ENCODE measurements around the gene NLRX1.

Gene NLRX1

GRCh38 chr11:119154178-119154577, 14.3 kb upstream of the NLRX1 start:
- H3K4me1 ChIP-seq (ENCODE audit: control insufficient read depth in 2 of 2, insufficient read depth in 1 of 2, low read depth in 1 of 2, low read length in 2 of 2) = peaks cover 0 to 6% of the 10 kb centered on the region in 2 donors
- no peak overlapping the region for H3K27ac ChIP-seq (replicated peaks; ENCODE audit: low read length)
- H2BK120ac ChIP-seq (ENCODE audit: low read depth, low read length) = no peak overlapping the region
- peaks cover 3 to 82% (median 29%) of the 10 kb centered on the region in 3 experiments for H3K27me3 ChIP-seq (ENCODE audit: control insufficient read depth in 3 of 3, insufficient read depth in 3 of 3, low read depth in 1 of 3, low read length in 3 of 3)
- no peak overlapping the region for H2BK15ac ChIP-seq (ENCODE audit: low read length)
- H3K9ac ChIP-seq (ENCODE audit: low read depth, low read length, poor library complexity) = peak overlapping the region; percentile 73
- H3K9me3 ChIP-seq (replicated peaks in 1 of 2; ENCODE audit: control insufficient read depth in 2 of 2, insufficient read depth in 1 of 2, low read depth in 1 of 2, low read length in 2 of 2) = no peaks in the 10 kb centered on the region
- no CpG with 5 or more reads among the region's 6 CpGs for WGBS, 2 donors (ENCODE audit: extremely low coverage in 2 of 2, insufficient read length in 2 of 2, insufficient replicate concordance in 1 of 2)
- H2AFZ ChIP-seq (ENCODE audit: low read length) = no peak overlapping the region
- H3K4ac ChIP-seq (ENCODE audit: low read length) = no peak overlapping the region
- peak overlapping the region; percentile 48 for H2AK5ac ChIP-seq (ENCODE audit: low read depth, low read length)
- H3K36me3 ChIP-seq (replicated peaks in 1 of 2; ENCODE audit: control insufficient read depth in 2 of 2, insufficient read depth in 2 of 2, low read length in 2 of 2) = no peaks in the 10 kb centered on the region
- H4K91ac ChIP-seq (ENCODE audit: low read depth, low read length, poor library complexity) = no peak overlapping the region
- H3K79me1 ChIP-seq (ENCODE audit: low read depth, low read length) = no peaks in the 10 kb centered on the region
- DNase-seq (ENCODE audit: low spot score) = no peak
- no peak overlapping the region for H3K4me3 ChIP-seq (ENCODE audit: low read length in 2 of 2)
- H2BK12ac ChIP-seq (ENCODE audit: low read length) = no peak overlapping the region
- H3K18ac ChIP-seq (ENCODE audit: low read length) = no peak overlapping the region
- peak overlapping the region; percentile 21 for H4K8ac ChIP-seq (ENCODE audit: low read depth, low read length)
- no peak overlapping the region for H3K14ac ChIP-seq (ENCODE audit: low read length)
- no peak overlapping the region for H2BK5ac ChIP-seq (ENCODE audit: low read length)
- no peak overlapping the region for H3K23ac ChIP-seq (ENCODE audit: low read depth, low read length, poor library complexity)
- H3K4me2 ChIP-seq (ENCODE audit: insufficient read depth, low read length, poor library complexity, severe bottlenecking) = no peak overlapping the region

GRCh38 chr11:119155733-119156492, 12.6 kb upstream of the NLRX1 start:
- H4K8ac ChIP-seq (ENCODE audit: low read depth, low read length) = no peak overlapping the region

DNA sequence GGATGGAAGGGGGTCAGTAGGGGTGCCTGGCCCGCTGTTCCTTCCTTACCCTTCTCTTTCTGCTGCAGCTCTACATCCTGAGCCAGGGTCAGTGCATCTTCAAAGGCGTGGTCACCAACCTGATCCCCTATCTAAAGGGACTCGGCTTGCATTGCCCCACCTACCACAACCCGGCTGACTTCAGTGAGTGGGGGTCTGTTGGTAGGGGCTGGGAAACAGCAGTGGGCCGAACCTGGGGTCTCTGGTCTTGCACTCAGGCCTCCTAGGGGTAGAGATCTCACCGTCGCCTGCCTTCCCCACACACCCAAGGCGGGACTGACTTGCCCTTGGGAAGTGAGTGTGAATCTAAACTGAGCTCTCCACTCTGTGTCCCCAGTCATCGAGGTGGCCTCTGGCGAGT, 12.0 kb upstream of the NLRX1 start:
- Histone ChIP-seq H2BK12ac (ENCODE audit: low read length) (no peak overlapping the region), H4K8ac (ENCODE audit: low read depth, low read length) (no peak overlapping the region), H2BK15ac (ENCODE audit: low read length) (no peak overlapping the region), H2AFZ (ENCODE audit: low read length) (no peak overlapping the region), H3K14ac (ENCODE audit: low read length) (no peak overlapping the region), H4K91ac (ENCODE audit: low read depth, low read length, poor library complexity) (no peak overlapping the region), H3K27ac (replicated peaks; ENCODE audit: low read length) (no peak overlapping the region), H3K18ac (ENCODE audit: low read length) (no peak overlapping the region), H3K9ac (ENCODE audit: low read depth, low read length, poor library complexity) (no peak overlapping the region), H3K27me3 (ENCODE audit: control insufficient read depth in 3 of 3, insufficient read depth in 3 of 3, low read depth in 1 of 3, low read length in 3 of 3) (peaks cover 0 to 81% (median 7%) of the 10 kb centered on the region in 3 experiments), H3K4me3 (ENCODE audit: low read length in 2 of 2) (peak overlapping the region in 1 of 2 donors; percentile 50), H3K36me3 (replicated peaks in 1 of 2; ENCODE audit: control insufficient read depth in 2 of 2, insufficient read depth in 2 of 2, low read length in 2 of 2) (no peaks in the 10 kb centered on the region), H3K79me1 (ENCODE audit: low read depth, low read length) (no peaks in the 10 kb centered on the region), H3K4ac (ENCODE audit: low read length) (no peak overlapping the region), H2BK120ac (ENCODE audit: low read depth, low read length) (no peak overlapping the region), H2AK5ac (ENCODE audit: low read depth, low read length) (no peak overlapping the region), H2BK5ac (ENCODE audit: low read length) (no peak overlapping the region), H3K23ac (ENCODE audit: low read depth, low read length, poor library complexity) (no peak overlapping the region), H3K9me3 (replicated peaks in 1 of 2; ENCODE audit: control insufficient read depth in 2 of 2, insufficient read depth in 1 of 2, low read depth in 1 of 2, low read length in 2 of 2) (no peaks in the 10 kb centered on the region), H3K4me2 (ENCODE audit: insufficient read depth, low read length, poor library complexity, severe bottlenecking) (no peak overlapping the region), H3K4me1 (ENCODE audit: control insufficient read depth in 2 of 2, insufficient read depth in 1 of 2, low read depth in 1 of 2, low read length in 2 of 2) (peaks cover 0 to 3% of the 10 kb centered on the region in 2 donors)
- no CpG with 5 or more reads among the region's 10 CpGs for WGBS, 2 donors (ENCODE audit: extremely low coverage in 2 of 2, insufficient read length in 2 of 2, insufficient replicate concordance in 1 of 2)
- no peak for DNase-seq (ENCODE audit: low spot score)

More at GRCh38 chr11:119155733-119156492, 12.6 kb upstream of the NLRX1 start:
- H2BK12ac ChIP-seq (ENCODE audit: low read length) = no peak overlapping the region
- no peak overlapping the region for H3K27ac ChIP-seq (replicated peaks; ENCODE audit: low read length)
- peaks cover 0 to 82% (median 11%) of the 10 kb centered on the region in 3 experiments for H3K27me3 ChIP-seq (ENCODE audit: control insufficient read depth in 3 of 3, insufficient read depth in 3 of 3, low read depth in 1 of 3, low read length in 3 of 3)
- no peak overlapping the region for H2BK15ac ChIP-seq (ENCODE audit: low read length)
- peaks cover 0 to 3% of the 10 kb centered on the region in 2 donors for H3K4me1 ChIP-seq (ENCODE audit: control insufficient read depth in 2 of 2, insufficient read depth in 1 of 2, low read depth in 1 of 2, low read length in 2 of 2)
- no peak overlapping the region for H3K9ac ChIP-seq (ENCODE audit: low read depth, low read length, poor library complexity)
- no peak overlapping the region for H3K14ac ChIP-seq (ENCODE audit: low read length)
- H3K4ac ChIP-seq (ENCODE audit: low read length) = no peak overlapping the region
- no peaks in the 10 kb centered on the region for H3K79me1 ChIP-seq (ENCODE audit: low read depth, low read length)
- no CpG with 5 or more reads among the region's 8 CpGs for WGBS, 2 donors (ENCODE audit: extremely low coverage in 2 of 2, insufficient read length in 2 of 2, insufficient replicate concordance in 1 of 2)
- H3K36me3 ChIP-seq (replicated peaks in 1 of 2; ENCODE audit: control insufficient read depth in 2 of 2, insufficient read depth in 2 of 2, low read length in 2 of 2) = no peaks in the 10 kb centered on the region
- H2BK120ac ChIP-seq (ENCODE audit: low read depth, low read length) = no peak overlapping the region
- H2AK5ac ChIP-seq (ENCODE audit: low read depth, low read length) = no peak overlapping the region
- no peak overlapping the region for H4K91ac ChIP-seq (ENCODE audit: low read depth, low read length, poor library complexity)
- no peak overlapping the region for H2BK5ac ChIP-seq (ENCODE audit: low read length)
- no peaks in the 10 kb centered on the region for H3K9me3 ChIP-seq (replicated peaks in 1 of 2; ENCODE audit: control insufficient read depth in 2 of 2, insufficient read depth in 1 of 2, low read depth in 1 of 2, low read length in 2 of 2)
- no peak overlapping the region for H3K18ac ChIP-seq (ENCODE audit: low read length)
- H3K4me3 ChIP-seq (ENCODE audit: low read length in 2 of 2) = peak overlapping the region in 1 of 2 donors; percentile 50
- H3K4me2 ChIP-seq (ENCODE audit: insufficient read depth, low read length, poor library complexity, severe bottlenecking) = no peak overlapping the region
- DNase-seq (ENCODE audit: low spot score) = no peak
- no peak overlapping the region for H2AFZ ChIP-seq (ENCODE audit: low read length)
- no peak overlapping the region for H3K23ac ChIP-seq (ENCODE audit: low read depth, low read length, poor library complexity)

GRCh38 chr11:119157063-119157462, 11.5 kb upstream of the NLRX1 start:
- H3K14ac ChIP-seq (ENCODE audit: low read length) = no peak overlapping the region
- no peak overlapping the region for H3K9ac ChIP-seq (ENCODE audit: low read depth, low read length, poor library complexity)
- no peak overlapping the region for H4K8ac ChIP-seq (ENCODE audit: low read depth, low read length)
- H3K79me1 ChIP-seq (ENCODE audit: low read depth, low read length) = no peaks in the 10 kb centered on the region
- no peak overlapping the region for H2BK12ac ChIP-seq (ENCODE audit: low read length)
- H3K36me3 ChIP-seq (replicated peaks in 1 of 2; ENCODE audit: control insufficient read depth in 2 of 2, insufficient read depth in 2 of 2, low read length in 2 of 2) = no peaks in the 10 kb centered on the region
- no peak overlapping the region for H3K4me3 ChIP-seq (ENCODE audit: low read length in 2 of 2)
- H3K4ac ChIP-seq (ENCODE audit: low read length) = no peak overlapping the region
- peaks cover 0 to 81% (median 2%) of the 10 kb centered on the region in 3 experiments for H3K27me3 ChIP-seq (ENCODE audit: control insufficient read depth in 3 of 3, insufficient read depth in 3 of 3, low read depth in 1 of 3, low read length in 3 of 3)
- H3K4me2 ChIP-seq (ENCODE audit: insufficient read depth, low read length, poor library complexity, severe bottlenecking) = no peak overlapping the region
- no peak overlapping the region for H2BK5ac ChIP-seq (ENCODE audit: low read length)
- no peak overlapping the region for H2AK5ac ChIP-seq (ENCODE audit: low read depth, low read length)
- no peak overlapping the region for H3K27ac ChIP-seq (replicated peaks; ENCODE audit: low read length)
- no peak overlapping the region for H4K91ac ChIP-seq (ENCODE audit: low read depth, low read length, poor library complexity)
- WGBS, 2 donors (ENCODE audit: extremely low coverage in 2 of 2, insufficient read length in 2 of 2, insufficient replicate concordance in 1 of 2) = no CpG with 5 or more reads among the region's 3 CpGs
- no peak overlapping the region for H2BK120ac ChIP-seq (ENCODE audit: low read depth, low read length)
- DNase-seq (ENCODE audit: low spot score) = no peak
- H3K9me3 ChIP-seq (replicated peaks in 1 of 2; ENCODE audit: control insufficient read depth in 2 of 2, insufficient read depth in 1 of 2, low read depth in 1 of 2, low read length in 2 of 2) = no peaks in the 10 kb centered on the region
- no peak overlapping the region for H2BK15ac ChIP-seq (ENCODE audit: low read length)
- no peak overlapping the region for H3K23ac ChIP-seq (ENCODE audit: low read depth, low read length, poor library complexity)
- no peak overlapping the region for H3K18ac ChIP-seq (ENCODE audit: low read length)
- no peak overlapping the region for H2AFZ ChIP-seq (ENCODE audit: low read length)
- peaks cover 0 to 3% of the 10 kb centered on the region in 2 donors for H3K4me1 ChIP-seq (ENCODE audit: control insufficient read depth in 2 of 2, insufficient read depth in 1 of 2, low read depth in 1 of 2, low read length in 2 of 2)
